HG03469 (cell line): ENCODE measurements around the gene APCDD1L.

Experiments
- ATAC-seq: cut with Tn5 transposase; IDR thresholded peaks from one replicate; pipeline ENCODE4 v1.9.1; 2021; ENCODE audit warnings: mild to moderate bottlenecking, moderate library complexity, moderate number of reproducible peaks; ENCODE audit not compliant: unreplicated experiment

Gene APCDD1L

DNA sequence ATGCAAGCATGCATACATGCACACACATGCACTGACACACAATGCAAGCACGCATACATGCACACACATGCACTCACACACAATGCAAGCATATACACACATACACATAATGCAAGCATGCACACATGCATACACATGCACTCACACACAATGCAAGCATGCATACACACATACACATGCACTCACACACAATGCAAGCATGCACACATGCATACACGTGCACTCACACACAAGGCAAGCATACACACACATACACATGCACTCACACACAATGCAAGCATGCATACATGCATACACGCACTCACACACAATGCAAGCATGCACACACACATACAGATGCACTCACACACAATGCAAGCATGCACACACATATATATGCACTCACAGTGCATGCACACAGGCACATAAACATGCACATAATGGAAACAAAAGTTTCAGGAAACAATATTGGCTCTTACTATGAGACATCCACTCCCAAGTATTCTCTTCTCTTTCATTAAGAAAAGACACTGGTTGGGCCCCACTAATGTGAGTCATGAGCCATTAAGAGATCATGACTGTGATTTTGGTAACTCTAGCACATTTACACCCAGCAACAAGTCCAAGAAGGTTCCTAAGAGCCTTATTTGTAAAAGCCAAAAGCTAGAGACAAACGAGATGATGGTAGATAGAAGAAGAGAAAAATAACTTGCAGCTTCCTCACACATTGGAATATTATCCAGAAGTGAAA lies 22.2 kb downstream of the APCDD1L start:
- no peak for ATAC-seq

DNA sequence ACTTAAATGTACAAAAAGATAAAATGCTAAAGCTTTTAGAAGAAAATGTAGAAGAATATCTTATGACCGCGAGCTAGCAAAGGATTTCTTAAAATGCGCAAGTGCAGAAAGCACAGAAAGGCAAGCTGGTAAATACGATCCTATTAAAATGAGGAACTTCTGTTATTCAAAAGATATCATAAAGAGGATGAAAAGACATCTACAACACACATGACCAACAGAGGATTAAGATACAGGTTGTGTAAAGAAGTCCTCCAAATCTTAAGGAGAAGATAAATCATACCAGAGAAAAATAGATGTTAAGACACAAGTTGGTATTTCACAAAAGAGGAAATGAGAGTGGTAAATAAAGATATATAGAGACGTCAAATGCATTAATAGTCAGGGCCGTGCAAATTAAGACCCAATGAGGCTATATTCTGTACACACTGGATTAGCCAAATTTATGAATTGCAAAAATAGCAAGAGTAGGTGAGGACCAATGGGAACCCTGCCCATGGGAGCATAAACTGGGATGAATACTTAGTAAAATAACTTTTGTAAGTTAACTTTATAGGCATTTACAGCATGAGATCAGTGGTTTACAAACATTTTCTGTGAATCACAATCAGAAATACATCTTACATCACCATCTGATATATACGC lies 23.0 kb downstream of the APCDD1L start:
- no peak for ATAC-seq

DNA sequence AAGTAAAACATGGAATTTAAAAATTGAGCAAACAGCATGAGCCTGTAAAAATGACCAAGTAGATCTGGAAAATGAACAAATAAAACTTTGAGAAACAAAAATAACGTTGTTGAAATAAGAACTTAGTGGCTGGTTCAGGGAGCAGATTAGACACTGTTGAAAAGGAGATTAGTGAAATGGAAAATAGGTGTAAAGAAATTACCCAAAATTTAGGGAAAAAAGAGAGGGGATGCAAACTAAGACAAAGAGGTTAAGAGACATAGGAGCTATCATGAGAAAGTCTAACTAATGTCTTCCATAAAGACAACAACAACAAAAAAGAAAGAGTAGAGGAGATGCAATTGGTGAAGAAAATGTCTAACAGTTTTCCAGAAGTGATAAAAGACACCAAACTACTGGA lies 29.0 kb downstream of the APCDD1L start:
- no peak for ATAC-seq

DNA sequence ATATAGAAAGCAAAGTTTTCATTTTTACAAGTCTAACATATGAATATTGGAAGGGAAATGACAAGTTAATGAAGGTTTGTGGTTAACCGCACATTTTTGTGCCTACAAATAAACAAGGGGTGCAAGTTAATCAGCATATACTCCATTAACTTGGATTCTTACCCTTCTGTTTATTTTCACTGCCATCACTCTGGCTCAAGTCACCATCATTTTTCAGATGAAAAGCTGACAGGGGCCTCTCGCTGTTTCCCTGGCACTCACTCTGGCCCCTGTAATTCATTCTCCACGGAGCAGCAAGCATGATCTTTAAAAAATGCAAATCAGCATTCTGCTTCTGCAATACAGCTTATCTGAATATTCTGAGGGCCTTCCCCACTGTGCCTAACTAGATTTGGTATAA lies 29.8 kb downstream of the APCDD1L start:
- ATAC-seq, result no peak

DNA sequence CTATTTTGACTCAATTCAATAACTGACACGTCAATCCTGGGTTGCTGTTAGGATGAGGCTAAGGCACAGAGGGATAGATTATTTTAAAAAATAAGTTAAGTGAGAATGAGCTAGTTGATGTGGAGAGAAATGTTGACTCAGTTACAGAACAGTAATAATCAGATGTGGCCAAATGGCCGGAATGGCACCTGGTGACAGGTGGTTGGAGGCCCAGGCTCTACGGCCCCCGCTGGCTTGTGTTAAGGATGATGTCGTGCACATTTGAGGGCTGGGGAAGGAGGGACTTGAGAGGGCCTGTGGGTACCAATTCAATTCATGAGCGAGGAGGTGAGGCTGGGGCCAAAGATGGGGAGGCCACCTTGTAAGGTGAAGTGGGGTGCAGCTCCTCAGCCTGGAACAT lies 31.7 kb downstream of the APCDD1L start:
- ATAC-seq, result no peak

DNA sequence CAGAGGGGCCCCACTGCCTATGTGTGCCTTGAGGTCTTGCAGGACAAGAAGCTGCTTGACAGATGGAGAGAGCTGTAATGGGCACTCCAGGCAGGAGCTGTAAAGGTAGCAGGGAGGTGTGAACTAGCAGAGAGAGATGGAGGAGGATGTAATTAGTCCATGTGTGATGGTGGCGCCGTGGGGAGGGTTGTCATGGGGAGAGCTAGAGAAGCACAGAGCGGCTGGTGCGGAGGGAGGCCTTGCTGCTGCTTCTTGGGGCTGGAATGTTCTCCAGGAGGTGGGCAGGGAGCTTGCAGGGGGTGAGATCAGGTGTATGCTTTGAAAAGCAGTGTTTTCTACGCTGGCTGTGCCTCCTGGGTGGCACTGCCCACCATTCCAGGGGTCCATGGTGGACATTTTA lies 32.1 kb downstream of the APCDD1L start:
- ATAC-seq, result no peak

DNA sequence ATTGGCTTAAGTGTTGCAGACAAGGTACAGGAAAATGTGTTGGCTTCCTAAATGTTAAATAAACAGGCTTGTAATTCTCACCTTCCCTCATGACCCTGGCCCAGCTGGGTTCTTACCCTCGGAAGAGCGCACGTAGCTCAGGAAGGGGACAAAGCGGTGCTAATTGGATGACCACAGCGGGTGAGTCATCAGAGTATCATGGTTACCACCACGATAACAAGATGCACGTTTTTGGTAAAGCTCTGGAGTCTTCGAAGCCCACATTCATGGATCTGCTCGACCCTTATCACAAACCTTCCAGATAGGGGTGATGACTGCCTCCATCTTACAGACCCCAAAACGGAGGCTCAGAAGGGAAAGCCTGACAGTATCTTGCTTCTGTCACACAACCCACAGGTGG lies 32.8 kb downstream of the APCDD1L start:
- no peak for ATAC-seq

DNA sequence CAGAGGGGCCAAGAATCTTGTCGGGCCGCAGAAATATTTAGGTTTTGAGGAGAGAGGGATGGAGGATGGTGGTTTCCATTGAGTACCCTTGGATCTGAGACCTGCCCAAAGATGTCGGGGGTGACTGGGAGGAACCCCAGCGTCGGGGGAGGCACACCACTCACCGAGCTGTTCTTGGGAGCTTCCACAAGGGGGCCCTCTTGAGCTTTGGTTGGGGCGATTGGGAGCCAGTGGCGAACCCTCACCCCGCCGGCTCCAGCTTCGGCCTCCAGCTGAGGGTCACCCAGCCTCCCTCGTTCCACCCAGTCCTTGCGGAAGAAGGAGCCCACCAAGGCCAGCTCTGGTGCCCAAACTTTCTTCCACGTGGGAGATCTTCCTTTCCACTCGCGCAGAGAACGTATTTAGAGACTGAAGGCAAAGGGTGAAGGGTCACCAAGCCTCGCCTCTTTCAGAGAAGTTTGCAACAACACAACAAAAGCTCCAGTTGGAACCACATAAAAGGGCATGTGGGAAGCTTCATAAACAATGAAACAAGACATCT lies 33.6 kb downstream of the APCDD1L start:
- no peak for ATAC-seq

DNA sequence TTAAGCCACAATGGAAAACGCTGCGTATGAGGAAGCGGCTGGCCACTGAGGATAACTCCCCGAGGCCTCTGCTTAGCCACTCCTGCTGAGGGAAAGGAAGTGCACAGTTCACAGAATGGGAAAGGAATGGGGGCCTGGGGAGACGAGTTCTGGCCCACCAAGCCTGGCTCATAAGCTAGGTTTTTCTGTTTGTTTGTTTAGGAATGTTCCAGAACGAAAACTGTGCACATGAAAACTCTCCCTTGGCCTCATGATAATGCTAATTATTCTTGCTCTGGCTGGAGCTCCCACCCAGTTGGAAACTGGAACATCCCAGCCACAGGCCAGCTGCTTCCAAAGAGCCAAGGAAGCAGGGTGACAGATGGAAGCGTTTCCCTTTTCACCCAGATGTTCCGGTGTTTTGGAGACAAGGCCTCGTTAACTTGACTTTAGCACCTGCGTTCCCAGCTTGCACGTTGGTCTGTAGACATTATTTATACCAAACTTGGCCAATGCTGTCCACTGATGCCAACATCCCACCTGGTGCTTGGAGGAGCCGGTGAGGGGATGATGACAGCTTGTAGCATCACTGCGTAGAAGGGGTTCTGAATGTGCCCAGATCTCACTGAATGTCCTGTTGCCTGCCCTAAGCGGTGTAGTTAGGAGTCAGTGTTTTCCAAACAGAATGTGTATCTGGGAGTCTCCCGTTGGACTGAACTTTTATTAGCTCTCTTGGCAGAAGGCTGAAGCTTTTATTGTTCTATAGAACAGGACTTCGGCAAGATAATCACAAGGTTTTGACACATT lies 34.5 kb downstream of the APCDD1L start:
- no peak for ATAC-seq

DNA sequence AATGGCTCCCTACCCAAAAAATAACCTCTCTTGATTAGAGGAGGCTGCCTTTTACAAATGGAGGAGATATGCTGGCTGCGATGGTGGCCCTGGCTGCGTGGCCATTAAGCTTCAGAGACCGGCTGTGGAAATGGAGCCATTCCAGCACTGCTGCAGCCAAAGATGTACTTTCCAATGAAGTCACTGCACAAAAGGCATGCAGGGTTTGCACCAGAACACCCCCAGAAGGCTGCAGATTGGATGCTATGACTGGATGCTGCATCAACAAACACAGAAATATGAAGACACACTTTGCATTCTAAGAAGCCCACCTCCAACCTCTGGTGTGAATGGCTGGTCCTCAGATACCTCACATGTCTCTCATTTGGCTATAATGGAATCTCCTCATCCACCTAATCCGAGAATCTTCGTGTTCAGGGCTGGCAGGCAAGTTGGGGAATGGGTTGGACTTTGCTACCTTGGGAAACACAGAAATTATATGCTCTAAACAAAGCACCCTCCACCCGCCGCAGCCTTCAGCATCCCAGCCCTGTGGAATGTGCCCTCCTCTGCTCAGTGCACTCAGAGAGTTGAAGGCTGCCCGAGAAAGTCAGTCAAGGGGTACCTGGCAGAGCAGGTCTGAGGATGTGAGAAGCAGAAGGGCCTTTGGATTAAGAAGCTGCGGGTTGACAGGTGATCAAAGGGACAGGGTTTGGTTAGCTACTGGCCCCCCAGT lies 35.3 kb downstream of the APCDD1L start:
- ATAC-seq, result no peak

DNA sequence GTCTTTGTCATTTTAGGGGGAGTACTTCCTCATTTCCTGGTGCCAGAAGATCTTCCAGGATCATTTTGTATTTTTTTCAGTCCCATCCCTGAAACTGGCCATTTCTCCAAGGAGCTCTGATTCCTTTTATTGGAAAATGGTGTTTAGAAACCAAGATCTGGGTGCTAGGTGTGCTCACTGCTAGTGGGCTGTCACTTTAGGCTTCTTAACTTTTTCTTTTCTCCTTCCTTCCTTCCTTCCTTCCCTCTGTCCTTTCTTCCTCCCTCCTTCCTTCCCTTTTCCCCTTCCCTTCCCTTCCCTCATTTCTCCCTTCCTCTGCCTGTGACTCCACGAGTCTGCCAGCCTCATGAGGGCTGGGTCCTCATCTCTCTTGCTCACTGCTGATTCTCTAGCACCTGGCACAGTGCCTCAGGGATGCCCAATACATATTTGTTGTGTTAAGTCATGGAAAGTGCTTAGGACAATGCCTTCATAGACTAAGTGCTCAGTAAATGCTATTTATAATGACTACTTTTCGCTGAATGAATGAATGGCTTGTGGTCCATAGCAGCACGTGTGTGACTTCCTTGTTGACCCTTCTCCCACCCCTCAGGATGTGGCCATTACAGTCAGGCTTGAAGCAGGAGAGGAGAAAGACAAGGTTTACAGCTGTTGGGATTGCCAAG lies 36.9 kb downstream of the APCDD1L start:
- no peak for ATAC-seq

DNA sequence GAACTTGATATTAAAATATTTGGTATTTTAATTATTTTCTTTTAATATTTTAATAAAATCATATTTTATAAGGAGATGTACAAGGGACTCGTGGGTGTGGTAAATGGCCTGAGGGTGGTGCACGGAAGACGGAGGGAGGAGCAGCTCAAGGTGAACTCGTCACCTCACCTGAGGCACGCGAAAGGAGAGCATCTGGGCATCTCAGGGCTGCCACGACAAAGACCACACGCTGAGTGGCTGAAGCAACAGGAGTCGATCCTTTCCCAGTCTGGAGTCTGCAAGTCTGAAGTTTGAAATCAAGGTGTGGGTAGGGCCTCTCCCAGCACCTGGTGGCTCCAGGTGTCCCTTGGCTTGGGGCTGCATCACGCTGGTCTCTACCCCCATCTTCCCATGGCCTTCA lies 39.7 kb downstream of the APCDD1L start:
- no peak for ATAC-seq

DNA sequence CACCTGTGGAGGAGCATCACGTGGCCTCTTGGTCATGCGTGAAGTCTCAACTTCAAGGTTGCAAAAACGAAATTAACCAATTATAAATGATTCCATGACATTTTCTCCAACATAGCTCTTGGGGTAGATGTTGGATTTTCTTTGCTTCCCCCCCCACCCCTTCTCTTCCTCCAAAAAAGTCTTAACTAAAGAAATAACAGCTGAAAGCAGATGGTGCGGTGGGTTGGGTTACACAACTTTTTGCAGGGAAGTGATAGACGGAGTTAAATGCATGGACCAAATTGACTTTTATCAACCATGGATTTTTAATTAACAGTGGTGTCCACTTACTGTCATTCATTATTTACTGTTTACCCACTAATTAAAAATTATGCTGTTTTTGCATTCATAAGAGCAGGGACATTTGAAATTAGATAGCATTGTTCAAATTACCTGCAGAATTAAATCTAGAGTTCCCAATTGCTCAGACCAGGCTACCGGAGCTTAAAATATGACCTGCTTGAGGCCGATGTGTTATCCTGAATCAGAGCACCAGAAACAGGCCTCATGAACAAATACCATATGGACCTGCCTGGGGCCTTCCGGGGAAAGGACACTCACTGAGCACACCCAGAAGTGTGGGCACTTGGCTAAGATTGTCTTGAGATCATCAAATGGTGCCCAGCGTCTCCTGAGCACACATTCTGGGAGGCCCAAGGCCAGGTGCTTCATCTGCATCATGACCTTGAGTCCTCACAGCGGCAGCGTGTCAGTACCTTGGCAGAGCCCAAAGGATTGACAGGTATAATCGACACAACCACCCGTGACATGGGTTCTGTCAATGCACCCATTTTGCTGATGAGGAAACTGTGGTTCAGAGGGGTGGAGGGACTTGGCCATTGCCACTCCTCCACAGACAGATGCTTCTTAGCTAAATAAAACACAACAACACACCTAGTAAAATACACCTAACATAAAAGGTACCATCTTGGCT lies 41.5 kb downstream of the APCDD1L start:
- no peak for ATAC-seq

DNA sequence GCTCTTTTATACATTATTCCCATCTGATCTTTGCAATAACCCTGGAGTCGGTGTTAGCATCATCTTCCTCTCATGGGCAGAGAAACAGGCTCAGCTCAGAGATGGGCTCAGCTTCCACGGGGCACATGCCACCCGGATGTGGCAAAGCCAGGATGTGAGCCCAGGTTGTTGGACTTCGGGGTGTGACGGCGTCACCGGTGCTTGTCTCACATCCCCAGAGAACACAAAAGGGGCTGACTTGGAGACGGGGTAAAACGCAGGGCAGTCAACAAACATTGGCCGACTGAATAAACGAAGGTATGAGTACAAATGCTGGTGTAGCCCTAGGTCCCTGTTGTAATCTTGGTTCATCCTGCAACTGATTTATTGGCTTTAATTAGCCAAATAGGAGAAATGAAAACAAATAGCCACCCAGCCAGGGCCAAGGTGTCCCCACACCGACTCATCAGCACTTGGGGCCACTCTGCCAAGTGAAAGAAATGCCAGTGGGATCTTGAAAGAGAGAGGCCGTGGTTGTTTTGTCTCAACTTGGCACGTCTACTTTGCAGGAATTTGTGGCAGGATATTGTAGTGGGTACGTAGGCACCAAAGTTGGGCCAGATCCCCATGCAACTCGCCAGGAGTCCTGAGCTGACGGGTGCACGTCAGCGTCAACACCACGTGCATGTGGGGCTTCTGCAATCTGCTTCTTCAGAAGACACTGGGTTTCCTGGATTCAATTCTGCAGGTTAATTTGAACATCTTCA lies 42.8 kb downstream of the APCDD1L start:
- no peak for ATAC-seq

DNA sequence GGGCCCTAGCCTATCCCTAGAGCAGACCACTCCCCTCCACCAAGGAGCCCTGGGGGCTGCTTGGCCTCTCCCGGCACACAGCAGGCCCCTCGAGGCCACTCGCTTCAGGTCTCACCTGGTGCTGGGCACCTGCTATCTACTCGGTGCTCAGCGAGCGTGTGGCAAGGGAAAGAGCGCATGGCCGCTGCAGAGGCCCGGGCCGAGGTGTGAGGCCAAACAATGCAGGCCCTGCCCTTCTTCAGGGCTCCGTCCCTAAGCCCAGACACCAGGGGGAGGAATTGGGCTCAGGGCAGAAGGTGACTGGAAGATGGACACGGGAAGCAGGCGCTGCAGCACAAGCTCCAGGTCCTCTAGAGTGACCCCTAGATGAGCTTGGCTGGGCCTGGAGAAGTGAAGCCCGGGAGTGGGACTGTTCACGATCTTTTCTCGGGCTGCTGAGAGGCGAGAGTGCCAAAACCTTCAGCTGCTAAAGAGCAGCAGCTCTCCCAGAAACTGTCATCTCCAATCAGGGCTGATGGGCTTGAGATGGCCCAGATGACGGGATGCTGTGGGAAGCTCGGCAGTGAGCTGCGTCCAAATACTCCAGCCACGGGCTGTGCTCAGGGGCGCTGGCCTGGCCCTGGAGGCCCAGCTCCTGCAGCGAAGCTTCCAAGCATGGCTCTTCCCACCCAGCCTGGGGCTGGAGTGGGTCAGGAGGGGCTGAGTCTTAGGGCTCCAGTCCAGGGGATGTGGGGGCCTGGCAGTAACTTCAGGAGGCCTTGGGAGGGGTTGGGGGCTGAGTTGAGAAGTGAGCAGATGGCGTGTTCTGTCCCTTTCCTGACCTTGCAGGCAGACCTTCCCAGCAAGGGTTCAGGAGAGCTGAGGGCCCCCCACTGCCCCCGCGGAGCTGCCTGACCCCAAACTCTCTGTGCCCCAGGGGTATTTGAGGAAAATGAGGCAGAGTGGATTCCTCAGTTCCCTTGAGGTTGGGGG lies 43.7 kb downstream of the APCDD1L start:
- no peak for ATAC-seq

DNA sequence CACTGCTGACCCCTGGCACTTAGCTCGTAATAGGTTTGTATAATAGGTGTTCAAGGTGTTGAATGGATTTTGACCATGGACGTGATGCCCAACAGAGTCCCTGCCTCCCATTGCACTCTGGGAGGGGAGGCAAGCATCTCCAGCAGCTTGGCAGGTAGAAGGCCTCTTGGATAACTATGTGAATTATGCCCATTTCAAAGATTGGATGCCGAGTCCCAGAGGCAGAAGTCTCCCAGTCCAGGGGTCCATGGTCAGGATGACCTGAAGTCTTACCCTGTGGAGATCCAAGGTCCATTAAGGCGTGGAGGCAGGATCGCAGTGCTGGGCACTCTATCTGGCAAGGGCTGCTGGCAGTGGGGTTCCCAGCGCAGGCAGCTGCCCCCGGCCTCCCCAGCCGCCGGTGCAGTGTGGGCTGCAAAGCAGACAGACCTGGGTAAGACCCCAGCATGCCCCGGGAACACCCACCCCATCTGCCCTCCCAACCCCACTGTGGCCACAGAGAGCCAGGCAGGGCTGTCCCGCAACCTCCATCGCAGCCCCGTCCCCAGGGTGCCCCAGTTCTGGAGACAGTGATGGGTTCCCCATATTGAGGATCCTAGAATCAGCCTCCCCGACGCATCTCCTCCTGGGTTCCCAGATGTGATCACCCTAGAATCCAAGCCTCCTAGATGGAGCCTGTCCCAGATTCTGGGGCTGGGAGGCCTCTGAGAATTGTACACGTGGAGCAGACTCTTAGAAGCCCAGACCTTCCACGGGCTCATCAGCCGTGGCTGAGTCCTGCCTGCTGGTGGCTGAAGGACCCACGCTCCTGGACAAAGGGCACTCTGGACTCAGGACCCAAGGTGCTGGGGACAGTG lies 44.6 kb downstream of the APCDD1L start:
- no peak for ATAC-seq

DNA sequence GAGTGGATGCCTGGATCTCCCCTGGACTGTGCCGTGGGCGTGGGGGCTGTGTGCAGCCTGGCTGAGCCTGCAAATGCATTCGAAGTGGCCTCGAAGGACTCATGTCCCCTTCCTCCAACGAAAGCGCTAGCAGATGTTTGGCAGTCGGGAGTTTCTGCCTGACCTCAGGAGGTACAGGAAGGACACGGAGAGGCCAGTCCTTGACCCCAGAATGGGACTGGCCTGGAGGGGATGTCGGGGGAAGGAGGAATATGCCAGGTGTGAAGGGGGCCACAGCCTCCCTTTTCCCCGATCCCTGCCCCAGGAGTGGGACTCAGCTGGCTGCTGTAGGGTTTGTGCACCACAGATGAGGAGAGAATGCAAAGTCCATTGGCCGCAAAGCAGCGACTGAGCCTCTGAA lies 45.6 kb downstream of the APCDD1L start:
- no peak for ATAC-seq
